ENCODE data around the gene NOLC1.

NOLC1 gene

DNA sequence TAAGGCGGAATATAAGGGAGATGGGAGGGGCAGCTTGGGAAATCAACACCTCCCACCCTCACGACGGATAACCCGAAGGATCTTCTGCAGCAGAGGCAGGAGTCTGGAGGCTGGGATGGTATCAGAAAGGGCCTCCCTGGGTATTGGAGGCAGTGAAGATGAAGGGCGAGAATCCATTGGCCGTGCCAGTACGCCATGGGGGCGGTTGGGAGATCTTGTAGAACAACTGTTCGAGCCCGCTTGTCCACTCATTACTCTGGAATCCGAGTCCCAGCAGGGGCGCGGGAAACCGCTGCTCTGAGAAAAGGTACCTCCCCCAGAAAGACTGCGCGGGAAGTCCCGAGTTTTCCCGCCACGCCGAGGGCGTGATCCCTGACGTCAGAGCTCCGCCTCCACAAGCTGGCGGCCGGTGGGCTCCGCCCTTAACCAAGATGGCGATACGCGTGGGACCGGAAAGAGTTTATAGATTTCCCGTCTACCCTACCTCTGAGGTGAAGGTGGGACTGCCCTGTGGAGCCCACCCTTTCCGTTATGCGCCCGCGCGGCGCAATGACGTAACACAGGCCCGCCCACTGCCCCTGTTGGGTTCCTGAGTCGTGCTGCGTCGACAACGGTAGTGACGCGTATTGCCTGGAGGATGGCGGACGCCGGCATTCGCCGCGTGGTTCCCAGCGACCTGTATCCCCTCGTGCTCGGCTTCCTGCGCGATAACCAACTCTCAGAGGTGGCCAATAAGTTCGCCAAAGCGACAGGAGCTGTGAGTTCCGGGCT is at the start of gene NOLC1:
Gene NOLC1 (plus strand): TSS at position 616 of the 771 bp plus-strand sequence. CDS start 22 bp downstream, at position 638.
- DNase-seq = peak; percentile 89

DNA sequence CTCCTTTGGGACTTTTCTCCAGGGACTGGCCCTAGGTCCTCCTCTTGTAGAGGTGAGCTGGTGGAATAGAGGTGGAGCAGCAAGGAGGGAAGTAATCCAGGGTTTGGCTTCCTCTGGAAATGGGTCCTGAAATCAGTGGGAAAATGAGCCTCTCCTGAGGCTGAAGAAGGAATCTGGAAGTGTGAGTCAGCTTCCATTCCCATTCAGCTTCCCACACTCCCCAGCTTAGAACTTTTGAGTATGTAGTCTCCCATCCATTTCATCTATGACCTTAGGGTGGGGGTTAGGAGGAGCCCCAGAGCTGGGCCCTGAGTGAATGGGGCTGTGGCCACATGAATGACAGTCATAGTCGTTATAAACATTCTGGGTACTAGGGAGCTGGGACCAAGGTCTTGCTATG is 49.8 kb upstream of the NOLC1 start:
- DNase-seq = no peak

- DNase-seq = no peak
Observed at GRCh38 chr10:102106998-102107397, 45.2 kb upstream of the NOLC1 start.

GRCh38 chr10:102109166-102110116 is 42.7 kb upstream of the NOLC1 start:
- DNase-seq = no peak

DNA sequence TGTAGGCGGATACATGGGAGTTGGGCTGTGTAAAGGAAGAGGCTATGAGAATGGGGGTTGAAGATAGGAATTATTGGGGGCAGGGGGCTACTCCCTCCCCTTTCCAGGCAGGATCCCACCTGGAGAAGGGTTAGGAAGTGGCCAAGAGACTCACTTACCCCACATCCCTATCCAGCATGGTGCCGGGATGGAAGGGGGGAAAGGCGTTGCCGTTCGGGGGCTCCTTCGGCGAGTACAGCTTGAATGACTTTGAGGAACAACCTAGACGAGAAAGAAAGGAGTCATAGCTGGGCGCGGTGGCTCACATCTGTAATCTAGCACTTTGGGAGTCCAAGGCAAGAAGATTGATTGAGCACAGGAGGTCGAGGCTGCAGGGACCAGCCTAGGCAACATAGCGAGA is 40.9 kb upstream of the NOLC1 start:
- DNase-seq = no peak

GRCh38 chr10:102112210-102112817 is 39.9 kb upstream of the NOLC1 start:
- DNase-seq = no peak

DNA sequence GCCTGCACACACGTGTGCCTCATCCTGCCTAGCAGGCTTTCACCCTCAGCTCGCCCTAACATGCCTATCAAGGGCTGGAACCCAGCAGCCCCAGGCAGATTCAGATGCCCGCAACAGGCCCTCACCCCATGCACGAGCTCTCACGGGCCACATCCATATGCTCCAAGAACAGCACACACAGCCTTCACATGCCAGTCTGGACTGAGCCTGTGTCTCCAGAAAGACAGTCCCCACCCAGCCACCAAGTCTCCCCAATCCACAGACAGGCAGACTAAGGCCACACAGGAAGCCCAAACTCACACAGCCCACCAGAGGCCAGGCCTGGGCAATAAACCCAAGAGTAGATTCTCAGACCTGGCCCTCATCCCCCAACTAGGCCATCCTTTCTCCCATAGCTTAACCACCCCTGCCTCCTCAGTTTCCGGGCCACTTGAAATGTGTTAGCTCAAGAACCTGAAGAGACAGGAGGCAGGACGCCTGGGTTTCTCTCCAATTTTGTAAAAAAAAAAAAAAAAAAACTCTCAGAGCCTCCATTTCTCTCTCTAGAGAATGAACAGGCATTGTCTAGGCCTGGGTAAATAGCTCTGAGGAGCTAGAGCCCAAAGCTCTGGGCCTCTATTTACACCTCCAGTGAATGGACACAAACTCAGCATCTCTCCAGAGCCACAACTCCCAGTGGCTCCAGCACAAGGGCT is 38.8 kb upstream of the NOLC1 start:
- DNase-seq = no peak

DNA sequence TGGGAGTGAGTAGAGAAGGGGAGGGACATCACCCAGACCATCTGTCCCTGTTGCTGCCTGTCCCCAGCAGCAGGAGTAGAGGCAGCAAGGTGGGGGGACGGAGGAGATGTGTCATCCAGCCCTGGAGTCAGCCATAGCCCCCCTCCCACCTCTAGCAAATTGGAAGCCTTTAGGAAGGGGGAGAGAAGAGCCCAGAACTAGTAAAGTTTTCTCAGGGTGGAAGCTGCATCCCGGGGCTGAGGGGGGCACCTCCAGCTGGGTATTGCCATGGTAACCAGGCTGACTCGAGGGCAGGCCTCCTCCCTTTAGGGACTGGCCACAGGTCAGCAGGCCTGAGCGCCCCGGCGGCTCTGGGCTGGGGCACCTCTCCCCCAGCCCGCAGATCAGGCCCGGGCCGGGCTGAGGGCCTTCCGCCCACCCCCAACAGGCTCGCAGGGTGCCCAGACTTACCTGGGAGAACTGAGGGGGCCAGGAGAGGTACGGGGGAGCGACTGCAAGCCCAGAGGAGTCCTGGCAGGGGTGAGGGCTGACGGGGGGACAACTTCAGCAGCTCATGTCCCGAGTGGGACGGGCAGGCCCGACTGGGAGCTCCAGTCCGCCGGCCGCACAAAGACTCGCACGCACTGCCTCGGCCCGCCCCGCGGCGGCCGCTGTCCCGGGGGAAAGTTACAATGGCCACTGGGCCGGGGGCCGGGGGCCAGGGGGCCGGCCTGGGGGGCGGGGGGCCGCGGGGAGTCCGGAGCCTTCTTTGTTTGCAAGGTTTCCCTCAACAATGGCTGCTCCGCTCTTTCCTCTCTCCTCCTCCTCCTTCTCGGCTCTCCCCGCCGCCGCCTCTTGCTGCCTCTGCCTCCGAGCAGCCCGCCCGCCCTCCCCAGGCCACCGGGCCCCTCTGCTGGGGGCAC is 38.0 kb upstream of the NOLC1 start:
- DNase-seq = no peak

- DNase-seq = no peak
Observed at GRCh38 chr10:102114861-102115618, 37.1 kb upstream of the NOLC1 start.

DNA sequence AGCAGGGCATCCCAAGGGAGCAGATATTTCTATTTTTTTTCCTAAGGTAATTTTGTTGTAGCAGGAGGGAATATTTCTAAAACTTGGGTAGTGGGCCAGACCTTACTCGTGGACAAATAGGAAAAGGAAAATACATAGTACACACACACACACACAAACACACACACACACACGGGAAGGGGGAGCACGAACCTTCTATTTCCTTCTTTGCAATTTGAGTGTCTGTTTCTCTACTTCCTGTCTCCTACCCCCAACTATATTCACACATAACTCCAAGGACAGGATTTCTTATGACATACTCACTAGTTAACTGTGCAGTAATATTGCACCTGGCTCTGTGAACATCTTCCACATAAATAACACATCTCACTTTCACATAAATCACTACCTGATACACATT is 36.4 kb upstream of the NOLC1 start:
- DNase-seq = no peak

DNA sequence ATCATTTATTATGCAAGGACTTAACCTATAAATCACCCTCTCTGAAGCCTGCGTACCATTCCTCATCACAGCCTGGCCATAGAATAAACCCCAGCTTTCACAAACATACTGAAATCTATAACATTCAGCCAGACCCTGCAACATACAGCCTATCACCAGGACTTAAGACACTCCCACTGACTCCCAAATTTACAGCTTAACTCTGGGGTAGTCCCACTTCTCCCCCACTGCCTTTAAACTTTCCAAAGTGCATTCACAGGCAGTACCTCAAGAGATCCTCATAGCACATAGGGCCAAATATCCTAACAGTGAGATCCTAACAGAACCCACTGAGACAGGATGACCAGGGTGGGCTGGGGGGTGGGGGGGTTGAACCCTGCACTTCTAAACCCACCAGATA is 35.5 kb upstream of the NOLC1 start:
- DNase-seq = no peak

GRCh38 chr10:102117391-102118159 is 34.6 kb upstream of the NOLC1 start:
- no peak for DNase-seq

GRCh38 chr10:102118867-102119266 is 33.3 kb upstream of the NOLC1 start:
- no peak for DNase-seq

DNA sequence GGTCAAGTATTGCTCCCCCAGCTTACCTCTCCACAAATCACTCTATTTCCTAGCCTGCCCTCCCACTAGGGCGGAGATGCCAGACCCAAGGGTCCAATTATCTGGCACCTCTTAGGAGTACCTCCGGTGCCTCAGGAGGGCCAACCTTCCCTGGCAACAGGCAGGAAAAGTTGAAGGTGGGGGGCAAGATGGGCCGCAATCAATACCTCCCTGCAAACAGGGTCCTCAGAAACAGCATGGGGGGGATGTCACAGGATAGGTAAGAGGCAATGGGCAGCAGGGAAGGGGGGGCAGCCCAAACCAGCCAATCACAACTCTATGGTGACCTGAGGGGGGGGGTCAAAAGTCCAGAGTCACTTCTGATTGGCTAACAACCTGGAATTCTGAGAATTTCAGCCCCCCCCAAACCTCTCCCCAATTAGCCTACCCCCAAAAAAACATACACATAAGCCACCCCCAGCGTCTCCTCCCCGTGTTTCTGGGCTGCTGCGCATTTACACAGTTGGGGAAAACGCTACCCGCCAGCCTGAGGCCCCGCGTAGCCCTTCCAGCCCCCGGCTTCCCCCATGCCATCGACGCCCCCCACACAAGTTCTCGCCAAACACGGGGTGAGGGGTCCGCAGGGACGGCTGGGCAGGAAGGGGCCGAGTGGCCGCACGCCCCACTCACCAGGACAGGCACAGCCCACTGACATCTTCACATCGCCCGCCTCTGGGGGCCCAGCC is 32.6 kb upstream of the NOLC1 start:
- DNase-seq = no peak

GRCh38 chr10:102120142-102120990 is 31.8 kb upstream of the NOLC1 start, which contains the start of gene LDB1:
Gene LDB1 (minus strand): TSS chr10:102120368. CDS start chr10:102120110, 258 bp downstream.
- peak; percentile 26 for DNase-seq

- no peak for DNase-seq
Observed at GRCh38 chr10:102120991-102121738, 31.0 kb upstream of the NOLC1 start.

- no peak for DNase-seq
Observed at GRCh38 chr10:102121739-102122372, 30.3 kb upstream of the NOLC1 start.
